Erythroblast (primary cell): ENCODE results near the gene RIC1.
"Not testable (repeated sequence)": the region's sequence is repeated elsewhere in the genome, so short reads cannot be mapped to it uniquely, and the experiment has no call there.

Experiments used
- GATA1 ChIP-seq: IDR thresholded peaks from 2 replicates; pipeline ENCODE4 v1.6.1; 2011; ENCODE audit warnings: low read depth, mild to moderate bottlenecking, control low read depth, low read length, moderate library complexity
- POLR2A ChIP-seq: IDR thresholded peaks from 2 replicates; pipeline ENCODE4 v1.6.1; 2011; ENCODE audit warnings: mild to moderate bottlenecking, low read length

DNA sequence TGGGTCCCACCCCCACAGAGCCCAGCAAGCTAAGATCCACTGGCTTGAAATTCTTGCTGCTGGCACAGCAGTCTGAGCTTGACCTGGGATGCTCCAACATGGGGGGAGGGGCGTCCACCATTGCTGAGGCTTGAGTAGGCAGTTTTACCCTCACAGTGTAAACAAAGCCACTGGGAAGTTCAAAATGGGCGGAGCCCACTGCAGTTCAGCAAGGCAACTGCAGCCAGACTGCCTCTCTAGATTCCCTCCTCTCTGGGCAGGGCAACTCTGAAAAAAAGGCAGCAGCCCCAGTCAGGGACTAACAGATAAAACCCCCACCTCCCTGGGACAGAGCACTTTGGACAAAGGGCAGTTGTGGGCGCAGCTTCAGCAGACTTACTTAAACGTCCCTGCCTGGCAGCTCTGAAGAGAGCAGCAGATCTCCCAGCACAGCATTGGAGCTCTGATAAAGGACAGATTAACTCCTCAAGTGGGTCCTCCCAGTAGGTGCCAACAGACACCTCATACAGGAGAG is 150.9 kb downstream of the RIC1 start:
- TF ChIP-seq POLR2A, GATA1: not testable (repeated sequence)
